ENCODE measurements around the gene TMEM220. TPM values are rescaled to one million over a fixed set of nuclear protein-coding genes. Genes with fewer than 3 reads are reported as not detected.

Gene TMEM220
- total and polyA plus RNA-seq, 7 donors: 3.4 to 8.9 (median 4.6) TPM

GRCh38 chr17:10772425-10773380, 42.9 kb upstream of the TMEM220 start:
- Histone ChIP-seq H3K27ac (no peak overlapping the region), H3K4me1 (no peaks in the 10 kb centered on the region), H3K36me3 (ENCODE audit: insufficient read depth in 1 of 2, low read depth in 1 of 2) (no peaks in the 10 kb centered on the region), H3K27me3 (ENCODE audit: insufficient read depth in 3 of 3, low read length in 2 of 3) (no peaks in the 10 kb centered on the region), H3K4me3 (no peak overlapping the region), H3K9me3 (no peaks in the 10 kb centered on the region)
- peak; percentile 50 for TF ChIP-seq CTCF (IDR thresholded peaks at IDR 0.05)
- WGBS, 3 donors: 42 to 48% (median 43%) methylated on average over 9 of the region's 9 CpGs
- ATAC-seq (no peak), DNase-seq (no peak)
- intact Hi-C loops (cut with DNase I): no loop called here

- no peaks in the 10 kb centered on the region for H3K36me3 ChIP-seq (ENCODE audit: insufficient read depth in 1 of 2, low read depth in 1 of 2)
- no peak for TF ChIP-seq CTCF (IDR thresholded peaks at IDR 0.05)
- H3K27me3 ChIP-seq (ENCODE audit: insufficient read depth in 3 of 3, low read length in 2 of 3): no peaks in the 10 kb centered on the region
- H3K9me3 ChIP-seq: no peaks in the 10 kb centered on the region
- ATAC-seq (no peak), DNase-seq (no peak)
- no peak overlapping the region for H3K27ac ChIP-seq
- WGBS, 3 donors: 87 to 93% (median 91%) methylated on average over 2 of the region's 2 CpGs
- H3K4me1 ChIP-seq: no peaks in the 10 kb centered on the region
- intact Hi-C loops (cut with DNase I): no loop called here
- H3K4me3 ChIP-seq: no peak overlapping the region
Observed at GRCh38 chr17:10771148-10771547, 41.3 kb upstream of the TMEM220 start.

- ATAC-seq (no peak), DNase-seq (no peak)
- WGBS, 3 donors: 44 to 90% (median 77%) methylated on average over 6 of the region's 6 CpGs
- Histone ChIP-seq H3K4me1 (no peaks in the 10 kb centered on the region), H3K27ac (no peak overlapping the region), H3K36me3 (ENCODE audit: insufficient read depth in 1 of 2, low read depth in 1 of 2) (no peaks in the 10 kb centered on the region), H3K27me3 (ENCODE audit: insufficient read depth in 3 of 3, low read length in 2 of 3) (no peaks in the 10 kb centered on the region), H3K4me3 (no peak overlapping the region), H3K9me3 (no peaks in the 10 kb centered on the region)
- intact Hi-C loops (cut with DNase I): no loop called here
- TF ChIP-seq CTCF (IDR thresholded peaks at IDR 0.05): no peak
Observed at GRCh38 chr17:10769840-10770239, 40.0 kb upstream of the TMEM220 start.

- no peak for DNase-seq
- Histone ChIP-seq H3K4me1 (no peaks in the 10 kb centered on the region), H3K27me3 (ENCODE audit: insufficient read depth in 3 of 3, low read length in 2 of 3) (no peaks in the 10 kb centered on the region), H3K27ac (no peak overlapping the region), H3K9me3 (no peaks in the 10 kb centered on the region), H3K4me3 (no peak overlapping the region), H3K36me3 (ENCODE audit: insufficient read depth in 1 of 2, low read depth in 1 of 2) (no peaks in the 10 kb centered on the region)
- peak in 2 of 4 donors; percentile 54 to 56 for ATAC-seq
- intact Hi-C loops (cut with DNase I): no loop called here
- 34 to 77% (median 38%) methylated on average over 2 of the region's 2 CpGs for WGBS, 3 donors
- no peak for TF ChIP-seq CTCF (IDR thresholded peaks at IDR 0.05)
Observed at GRCh38 chr17:10768750-10769251, 39.0 kb upstream of the TMEM220 start.
